SK-N-MC (cell line): Measurements from ENCODE around the gene FBXW9.

ENCODE experiments used
- EZH2 ChIP-seq: fragments of 200-600 bp; sonication (generic); IDR thresholded peaks from one replicate; pipeline ENCODE4 v1.6.1; 2017; ENCODE audit warnings: antibody characterized with exemption
- FOXP2 ChIP-seq: optimal IDR thresholded peaks from 2 replicates; pipeline ENCODE3; 2011; ENCODE audit warnings: mild to moderate bottlenecking, moderate library complexity; ENCODE audit not compliant: insufficient read depth; ENCODE audit errors: extremely low read length, control extremely low read depth
- POLR2AphosphoS5 ChIP-seq: IDR thresholded peaks from 2 replicates; pipeline ENCODE4 v1.6.1; 2012; ENCODE audit warnings: mild to moderate bottlenecking, low read depth, low read length, borderline replicate concordance

DNA sequence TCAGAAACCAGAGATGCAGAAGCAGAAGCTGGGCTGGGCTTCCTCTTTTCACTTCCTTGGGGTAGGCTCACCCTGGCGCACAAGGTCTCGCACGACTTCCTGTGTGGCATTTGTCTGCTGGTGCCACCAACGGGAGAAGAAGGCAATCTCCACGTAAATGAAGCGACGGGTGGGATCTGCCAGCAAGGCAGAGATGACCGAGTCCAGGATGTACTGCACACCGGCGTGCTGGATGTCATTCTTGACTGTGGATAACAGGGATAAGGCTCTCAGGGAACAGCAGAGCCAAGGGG lies 31.2 kb downstream of the FBXW9 start:
- no peak for TF ChIP-seq EZH2
- TF ChIP-seq POLR2AphosphoS5: no peak
- TF ChIP-seq FOXP2: no peak
